Measurements from ENCODE around the gene FAM81A.

FAM81A gene

GRCh38 chr15:59407946-59408345 lies 30.0 kb upstream of the FAM81A start:
- H2AFZ ChIP-seq (ENCODE audit: low read depth, low read length), result no peak overlapping the region
- no peaks in the 10 kb centered on the region for H3K79me2 ChIP-seq (ENCODE audit: insufficient read depth, low read length)
- no peak for DNase-seq
- H3K27me3 ChIP-seq (ENCODE audit: insufficient read depth, low read length, poor library complexity), result peaks cover 5% of the 10 kb centered on the region
- H3K9ac ChIP-seq (ENCODE audit: low read depth, low read length), result no peak overlapping the region
- H3K27ac ChIP-seq (ENCODE audit: low read length), result no peak overlapping the region
- H3K4me3 ChIP-seq (ENCODE audit: low read depth in 1 of 2, low read length in 2 of 2), result no peak overlapping the region
- H3K4me2 ChIP-seq (ENCODE audit: insufficient read depth, low read length), result no peak overlapping the region
- H4K20me1 ChIP-seq (ENCODE audit: insufficient read depth, low read length), result no peaks in the 10 kb centered on the region
- H3K4me1 ChIP-seq (ENCODE audit: insufficient read depth, low read length), result no peaks in the 10 kb centered on the region
- no peaks in the 10 kb centered on the region for H3K36me3 ChIP-seq (ENCODE audit: insufficient read depth, low read length)
- H3K9me3 ChIP-seq (ENCODE audit: insufficient read depth, low read length, severe bottlenecking), result no peaks in the 10 kb centered on the region
- ATAC-seq (ENCODE audit: insufficient read depth, low read depth), result no peak
- TF ChIP-seq EZH2 (IDR thresholded peaks at IDR 0.05; ENCODE audit: borderline replicate concordance, low read depth, low read length, severe bottlenecking), result no peak
- TF ChIP-seq CTCF (IDR thresholded peaks at IDR 0.05; ENCODE audit: borderline replicate concordance, extremely low read depth, low read length, poor library complexity, severe bottlenecking), result no peak

DNA sequence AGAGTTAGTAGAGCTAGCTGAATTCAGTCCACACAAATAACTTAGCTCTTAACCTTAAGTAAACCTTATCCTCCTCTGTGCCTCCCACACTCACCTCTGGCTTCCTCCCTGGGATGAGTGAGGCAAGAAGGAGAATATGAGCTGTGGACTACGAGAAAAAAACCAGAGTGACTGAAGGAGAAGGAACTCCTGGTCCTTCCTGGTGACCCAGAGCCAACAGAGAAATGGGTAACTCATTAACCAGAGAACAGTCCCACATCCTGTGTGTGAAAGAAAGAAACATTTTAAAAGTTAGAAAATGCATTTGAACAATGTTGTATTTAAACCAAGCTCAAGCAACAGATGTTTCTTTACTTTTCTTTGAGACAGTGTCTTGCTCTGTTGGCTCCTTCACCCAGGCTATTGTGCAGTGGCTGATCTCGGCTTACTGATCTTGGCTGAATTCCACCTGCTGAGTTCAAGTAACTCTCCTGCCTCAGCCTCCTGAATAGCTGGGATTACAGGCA lies 27.5 kb upstream of the FAM81A start:
- no peak overlapping the region for H3K27ac ChIP-seq (ENCODE audit: low read length)
- no peak for ATAC-seq (ENCODE audit: insufficient read depth, low read depth)

DNA sequence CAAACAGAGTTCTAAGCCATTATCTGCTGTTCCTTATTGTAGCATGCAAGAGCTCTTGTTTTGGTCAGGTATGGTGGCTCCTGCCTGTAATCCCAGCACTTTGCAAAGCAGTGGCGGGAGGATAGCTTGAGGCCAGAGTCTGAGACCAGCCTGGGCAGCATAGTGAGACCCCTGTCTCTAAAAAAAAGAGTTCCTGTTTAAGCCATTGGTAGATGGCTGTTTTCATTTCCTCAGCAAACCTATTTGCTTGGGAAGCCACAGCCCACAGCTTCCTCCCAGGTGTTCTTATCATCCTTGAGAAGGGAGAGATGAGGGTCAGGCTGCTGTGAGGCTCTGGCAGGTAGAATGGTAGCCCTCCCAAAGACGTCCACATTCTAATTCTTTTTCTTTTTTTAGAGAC lies 24.4 kb upstream of the FAM81A start:
- TF ChIP-seq CTCF (IDR thresholded peaks at IDR 0.05; ENCODE audit: borderline replicate concordance, extremely low read depth, low read length, poor library complexity, severe bottlenecking), result no peak
- TF ChIP-seq EZH2 (IDR thresholded peaks at IDR 0.05; ENCODE audit: borderline replicate concordance, low read depth, low read length, severe bottlenecking), result no peak
- DNase-seq (no peak), ATAC-seq (ENCODE audit: insufficient read depth, low read depth) (no peak)
- Histone ChIP-seq H2AFZ (ENCODE audit: low read depth, low read length) (no peak overlapping the region), H3K27me3 (ENCODE audit: insufficient read depth, low read length, poor library complexity) (peaks cover 5% of the 10 kb centered on the region), H3K4me3 (ENCODE audit: low read depth in 1 of 2, low read length in 2 of 2) (no peak overlapping the region), H3K79me2 (ENCODE audit: insufficient read depth, low read length) (no peaks in the 10 kb centered on the region), H3K4me2 (ENCODE audit: insufficient read depth, low read length) (no peak overlapping the region), H3K9me3 (ENCODE audit: insufficient read depth, low read length, severe bottlenecking) (no peaks in the 10 kb centered on the region), H3K36me3 (ENCODE audit: insufficient read depth, low read length) (no peaks in the 10 kb centered on the region), H3K27ac (ENCODE audit: low read length) (no peak overlapping the region), H3K9ac (ENCODE audit: low read depth, low read length) (no peak overlapping the region), H4K20me1 (ENCODE audit: insufficient read depth, low read length) (no peaks in the 10 kb centered on the region), H3K4me1 (ENCODE audit: insufficient read depth, low read length) (no peaks in the 10 kb centered on the region)

More for the DNA sequence above, 27.5 kb upstream of the FAM81A start:
- Histone ChIP-seq H3K4me3 (ENCODE audit: low read depth in 1 of 2, low read length in 2 of 2) (no peak overlapping the region), H3K79me2 (ENCODE audit: insufficient read depth, low read length) (no peaks in the 10 kb centered on the region), H3K9ac (ENCODE audit: low read depth, low read length) (no peak overlapping the region), H4K20me1 (ENCODE audit: insufficient read depth, low read length) (no peaks in the 10 kb centered on the region), H2AFZ (ENCODE audit: low read depth, low read length) (no peak overlapping the region), H3K27me3 (ENCODE audit: insufficient read depth, low read length, poor library complexity) (peaks cover 5% of the 10 kb centered on the region), H3K4me2 (ENCODE audit: insufficient read depth, low read length) (no peak overlapping the region), H3K4me1 (ENCODE audit: insufficient read depth, low read length) (no peaks in the 10 kb centered on the region), H3K9me3 (ENCODE audit: insufficient read depth, low read length, severe bottlenecking) (no peaks in the 10 kb centered on the region), H3K36me3 (ENCODE audit: insufficient read depth, low read length) (no peaks in the 10 kb centered on the region)
- TF ChIP-seq EZH2 (IDR thresholded peaks at IDR 0.05; ENCODE audit: borderline replicate concordance, low read depth, low read length, severe bottlenecking) (no peak), CTCF (IDR thresholded peaks at IDR 0.05; ENCODE audit: borderline replicate concordance, extremely low read depth, low read length, poor library complexity, severe bottlenecking) (no peak)
- DNase-seq, result no peak

- H3K36me3 ChIP-seq (ENCODE audit: insufficient read depth, low read length), result no peaks in the 10 kb centered on the region
- H3K79me2 ChIP-seq (ENCODE audit: insufficient read depth, low read length), result no peaks in the 10 kb centered on the region
- no peak overlapping the region for H2AFZ ChIP-seq (ENCODE audit: low read depth, low read length)
- TF ChIP-seq EZH2 (IDR thresholded peaks at IDR 0.05; ENCODE audit: borderline replicate concordance, low read depth, low read length, severe bottlenecking) (no peak), CTCF (IDR thresholded peaks at IDR 0.05; ENCODE audit: borderline replicate concordance, extremely low read depth, low read length, poor library complexity, severe bottlenecking) (no peak)
- ATAC-seq (ENCODE audit: insufficient read depth, low read depth) (no peak), DNase-seq (no peak)
- H4K20me1 ChIP-seq (ENCODE audit: insufficient read depth, low read length), result no peaks in the 10 kb centered on the region
- no peak overlapping the region for H3K4me2 ChIP-seq (ENCODE audit: insufficient read depth, low read length)
- no peaks in the 10 kb centered on the region for H3K27me3 ChIP-seq (ENCODE audit: insufficient read depth, low read length, poor library complexity)
- no peaks in the 10 kb centered on the region for H3K9me3 ChIP-seq (ENCODE audit: insufficient read depth, low read length, severe bottlenecking)
- no peak overlapping the region for H3K27ac ChIP-seq (ENCODE audit: low read length)
- no peak overlapping the region for H3K4me3 ChIP-seq (ENCODE audit: low read depth in 1 of 2, low read length in 2 of 2)
- no peak overlapping the region for H3K9ac ChIP-seq (ENCODE audit: low read depth, low read length)
- no peaks in the 10 kb centered on the region for H3K4me1 ChIP-seq (ENCODE audit: insufficient read depth, low read length)
Observed at GRCh38 chr15:59416816-59417215, 21.2 kb upstream of the FAM81A start.
